HG03442 (cell line): ENCODE results near the gene CACYBP.

Experiments
- ATAC-seq: cut with Tn5 transposase; IDR thresholded peaks from one replicate; pipeline ENCODE4 v1.9.1; 2021; ENCODE audit warnings: mild to moderate bottlenecking, moderate library complexity; ENCODE audit not compliant: unreplicated experiment

The CACYBP gene

DNA sequence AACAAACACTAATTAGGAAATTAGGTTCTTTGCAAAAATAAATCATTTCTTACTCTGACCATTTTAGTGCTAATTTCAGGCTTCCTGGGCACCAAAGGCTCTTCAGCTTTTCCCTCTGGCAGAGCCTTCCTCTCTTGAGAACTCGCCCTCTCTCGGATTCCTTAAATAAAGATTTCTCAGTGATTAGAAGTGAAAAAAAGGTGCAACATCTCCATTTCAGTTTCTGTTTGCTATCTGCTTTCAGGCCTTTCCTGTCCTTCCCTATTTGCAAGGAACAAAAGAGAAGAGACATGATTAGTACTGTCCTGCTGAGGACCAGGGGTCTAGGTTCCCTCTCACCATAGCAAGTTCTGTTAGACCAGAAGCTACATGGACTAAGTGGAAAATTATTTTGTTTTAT is 27.8 kb upstream of the CACYBP start:
- ATAC-seq = no peak

DNA sequence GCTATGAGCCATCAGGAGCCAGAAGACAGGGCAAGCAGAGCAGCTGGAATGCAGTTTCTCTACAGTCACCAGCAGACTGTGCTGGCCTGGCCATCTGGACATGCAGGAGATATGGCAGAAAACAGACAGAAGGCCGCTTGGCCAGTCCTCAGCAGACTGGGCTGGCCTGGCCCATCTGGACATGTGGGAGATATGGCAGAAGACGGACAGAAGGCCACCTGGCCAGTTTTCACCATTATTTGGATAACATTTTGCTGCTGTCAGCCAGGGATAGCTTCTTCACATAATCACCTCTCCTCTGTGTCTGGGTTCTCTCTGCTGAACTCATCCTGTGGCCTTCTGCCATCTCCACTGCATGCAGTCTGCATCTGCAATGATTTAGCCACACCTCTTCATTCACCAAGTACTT is 25.0 kb upstream of the CACYBP start:
- ATAC-seq = no peak

DNA sequence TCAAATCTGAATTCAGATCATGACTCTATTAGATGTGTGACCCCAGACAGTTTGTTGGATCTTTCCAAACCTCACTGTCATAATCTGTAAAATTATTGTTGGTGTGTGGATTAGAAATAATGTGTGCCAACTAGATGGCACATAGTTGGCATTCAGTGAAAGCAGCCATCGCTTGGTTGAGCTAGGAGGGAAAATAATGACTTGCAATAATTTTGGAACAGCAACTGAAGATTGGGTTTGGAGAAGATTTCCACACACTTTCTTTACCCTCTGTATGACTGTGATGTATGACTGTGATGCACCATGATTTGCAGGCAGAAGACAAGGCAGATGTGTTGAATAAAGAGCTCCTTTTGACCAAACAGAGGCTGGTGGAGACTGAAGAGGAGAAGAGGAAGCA is 24.0 kb upstream of the CACYBP start:
- no peak for ATAC-seq

DNA sequence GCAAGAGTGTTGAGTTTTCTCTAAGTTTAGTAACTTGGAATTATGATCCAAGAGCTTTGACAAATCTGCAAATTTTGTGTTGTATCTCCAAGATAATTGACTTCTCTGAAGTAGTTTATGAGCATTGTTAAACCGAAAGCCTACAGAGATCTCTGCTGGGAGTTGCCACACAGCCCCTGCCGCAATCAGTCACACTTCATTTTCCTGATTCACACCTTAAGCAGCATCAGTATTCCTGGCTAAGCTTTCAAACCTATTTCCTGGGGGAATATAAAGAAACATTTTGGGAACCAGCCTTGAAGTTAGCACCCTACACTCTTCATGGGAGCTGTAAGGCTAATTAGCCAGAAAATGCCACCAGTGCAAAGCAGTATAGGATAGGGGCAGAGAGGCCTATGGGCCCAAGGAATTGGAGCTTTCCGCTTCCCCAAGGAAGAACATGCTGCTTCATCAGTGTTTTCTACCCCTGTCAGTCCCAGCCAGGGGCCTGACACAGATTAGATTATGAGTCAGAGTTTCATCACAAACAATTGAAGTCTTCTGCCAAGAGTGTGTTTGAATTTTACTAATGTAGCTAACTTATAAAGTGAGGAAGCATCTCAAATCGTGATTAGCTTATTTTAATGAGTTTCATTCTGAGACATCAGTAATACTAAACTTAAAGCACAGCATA is 23.2 kb upstream of the CACYBP start:
- ATAC-seq = no peak

DNA sequence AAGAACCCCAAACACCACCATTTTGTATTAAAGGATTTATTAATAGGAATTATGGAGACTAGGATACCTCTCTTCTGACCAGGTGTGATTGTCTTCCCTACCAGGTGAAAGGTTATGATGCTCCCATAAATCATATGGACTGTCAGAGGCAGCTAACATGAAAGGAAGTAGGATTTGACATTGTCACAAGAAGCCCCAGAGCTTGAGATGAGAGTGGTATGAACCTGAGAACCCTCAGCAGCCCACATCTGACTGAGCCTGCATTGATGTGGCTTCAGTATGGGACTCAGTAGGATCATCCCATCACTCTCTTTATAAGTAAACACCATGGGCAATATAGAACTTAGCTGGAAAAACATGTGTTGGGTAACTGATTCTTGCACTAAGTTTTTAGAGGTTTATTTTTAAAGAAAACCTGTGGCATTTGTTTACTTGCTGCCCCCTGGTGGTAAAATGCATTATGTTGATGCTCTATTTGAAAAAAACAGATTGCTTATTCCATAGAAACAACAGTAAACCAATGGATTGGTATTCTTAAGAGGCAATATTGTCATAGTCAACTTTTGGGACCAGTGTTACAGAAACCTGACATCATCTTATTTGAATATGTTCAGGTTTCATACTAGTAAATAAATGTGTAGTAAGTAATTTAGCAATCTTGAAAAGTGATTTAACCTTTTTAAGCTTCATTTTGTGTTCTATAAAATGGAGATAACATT is 16.6 kb upstream of the CACYBP start:
- ATAC-seq = no peak

DNA sequence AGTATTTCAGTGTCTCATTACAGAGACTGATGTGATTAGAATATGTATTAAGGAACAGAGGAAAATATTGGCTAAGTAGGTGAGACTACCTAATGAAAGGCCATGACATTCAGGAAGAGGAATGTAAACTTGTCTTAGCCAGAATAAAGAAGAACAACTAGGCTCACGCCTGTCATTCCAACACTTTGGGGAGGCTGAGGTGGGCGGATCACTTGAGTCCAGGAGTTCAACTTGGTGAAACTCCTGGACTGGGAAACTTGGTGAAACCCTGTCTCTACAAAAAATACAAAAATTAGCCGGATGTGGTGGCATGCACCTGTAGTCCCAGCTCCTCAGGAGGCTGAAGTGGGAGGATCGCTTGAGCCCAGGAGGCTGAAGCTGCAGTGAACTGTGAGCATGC is 14.8 kb upstream of the CACYBP start:
- no peak for ATAC-seq

DNA sequence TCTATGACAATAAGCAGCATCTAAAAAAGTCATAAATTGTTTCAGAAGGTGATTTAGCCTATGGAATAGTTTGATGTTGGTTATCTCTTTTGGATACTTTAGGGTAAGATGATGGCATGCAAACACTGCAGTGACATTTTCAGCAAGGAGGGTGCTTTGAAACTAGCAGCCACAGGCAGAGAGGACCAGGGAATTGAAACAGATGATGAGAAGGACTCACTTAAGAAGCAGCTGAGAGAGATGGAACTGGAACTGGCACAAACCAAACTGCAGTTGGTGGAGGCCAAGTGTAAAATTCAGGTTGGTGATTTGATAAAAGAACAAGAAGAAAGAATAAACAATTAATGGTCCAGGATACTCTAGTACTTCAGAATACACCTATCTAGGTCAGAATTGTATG is 11.2 kb upstream of the CACYBP start:
- ATAC-seq = no peak

DNA sequence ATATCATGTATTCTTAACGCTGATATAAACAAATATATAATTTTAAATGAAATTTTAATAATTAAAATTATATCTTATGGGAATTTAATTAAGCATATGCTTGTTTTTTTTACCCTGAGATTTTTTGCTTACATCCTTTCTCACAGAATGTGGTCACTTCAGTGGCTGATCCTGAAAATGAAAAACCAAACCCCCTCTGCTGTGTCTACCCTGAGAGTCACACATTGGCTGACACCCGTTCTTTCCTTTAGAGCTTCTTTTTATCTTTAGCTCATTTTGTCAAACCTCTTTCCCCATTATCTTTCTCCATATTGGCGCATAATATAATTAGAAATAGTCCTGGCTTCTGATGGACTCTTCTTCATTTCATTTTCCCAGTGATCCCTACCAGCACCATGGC is 10.8 kb upstream of the CACYBP start:
- ATAC-seq = peak; percentile 43

DNA sequence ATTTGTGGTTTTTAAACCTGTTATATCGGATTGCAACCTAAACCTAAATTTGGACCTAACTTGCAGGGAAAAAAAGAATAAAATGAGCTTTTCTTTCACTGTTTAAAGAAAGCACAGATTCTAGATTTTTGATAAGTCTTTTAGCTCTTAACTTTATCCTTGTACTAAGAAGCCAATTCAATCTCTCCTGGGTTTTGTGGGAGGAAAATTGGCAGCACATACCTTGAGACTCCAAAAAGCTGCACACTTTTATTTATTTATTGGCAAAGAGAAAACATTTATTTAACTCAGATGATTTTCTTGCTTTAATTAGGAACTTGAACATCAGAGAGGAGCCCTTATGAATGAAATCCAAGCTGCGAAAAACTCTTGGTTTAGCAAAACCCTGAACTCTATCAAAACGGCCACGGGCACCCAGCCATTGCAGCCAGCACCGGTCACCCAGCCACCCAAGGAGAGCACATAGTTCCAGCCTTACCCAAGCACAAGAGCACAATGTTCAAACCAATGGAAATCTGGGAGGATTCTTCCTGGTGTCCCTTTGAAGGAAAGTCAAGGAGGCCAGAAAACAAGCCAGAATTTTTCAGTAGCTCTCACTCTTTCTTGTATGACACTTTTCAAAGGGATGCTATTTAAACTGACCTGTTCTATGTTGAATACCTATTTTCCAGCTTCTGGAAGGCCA is 10.1 kb upstream of the CACYBP start:
- no peak for ATAC-seq

DNA sequence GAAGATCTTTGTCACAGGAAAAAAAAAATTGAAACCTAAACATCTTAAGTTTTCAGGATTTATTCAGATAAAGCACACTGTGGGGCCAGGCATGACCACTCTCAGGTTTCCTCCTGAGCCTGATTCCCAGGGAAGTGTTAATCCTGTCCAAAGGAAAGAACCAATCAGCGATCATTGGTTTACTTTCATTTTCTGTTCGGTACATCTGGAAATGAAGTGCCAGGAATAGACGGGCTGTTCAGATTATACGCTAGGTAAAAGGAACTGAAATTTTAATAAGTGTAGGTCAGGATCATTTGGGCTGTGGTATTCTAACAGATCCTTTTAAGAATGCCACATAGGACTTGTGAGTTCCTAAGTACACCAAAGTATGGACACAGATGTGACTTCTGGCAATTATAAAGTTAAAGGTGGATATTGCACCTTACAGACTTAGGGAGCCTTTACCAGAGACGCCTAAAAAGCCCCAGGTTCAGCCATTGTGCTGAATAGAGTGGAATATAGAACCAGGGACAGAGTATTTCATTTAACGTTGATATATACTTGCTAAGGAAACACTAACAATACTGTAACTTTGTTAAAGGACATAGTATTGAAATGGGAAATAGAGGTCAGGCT is 9.3 kb upstream of the CACYBP start:
- ATAC-seq = peak; percentile 63

DNA sequence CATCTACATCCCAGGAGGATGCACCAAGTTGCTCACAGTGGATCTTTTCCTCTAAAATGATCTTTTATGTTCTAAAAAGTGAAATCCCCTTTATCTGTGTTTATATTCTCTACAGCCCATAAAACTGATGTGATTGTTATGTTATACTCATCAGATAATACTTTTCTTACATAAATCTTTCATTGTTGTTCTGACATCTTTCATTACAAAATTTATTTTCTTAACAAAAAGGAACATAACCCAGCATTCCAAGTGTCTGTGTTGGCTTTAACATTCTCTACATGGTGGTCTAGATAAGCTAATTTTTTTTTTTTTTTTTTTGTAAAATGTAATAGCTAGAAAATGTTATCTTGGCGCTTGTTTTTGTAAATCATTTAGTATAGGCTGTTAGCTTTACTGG is 8.3 kb upstream of the CACYBP start:
- ATAC-seq = no peak

DNA sequence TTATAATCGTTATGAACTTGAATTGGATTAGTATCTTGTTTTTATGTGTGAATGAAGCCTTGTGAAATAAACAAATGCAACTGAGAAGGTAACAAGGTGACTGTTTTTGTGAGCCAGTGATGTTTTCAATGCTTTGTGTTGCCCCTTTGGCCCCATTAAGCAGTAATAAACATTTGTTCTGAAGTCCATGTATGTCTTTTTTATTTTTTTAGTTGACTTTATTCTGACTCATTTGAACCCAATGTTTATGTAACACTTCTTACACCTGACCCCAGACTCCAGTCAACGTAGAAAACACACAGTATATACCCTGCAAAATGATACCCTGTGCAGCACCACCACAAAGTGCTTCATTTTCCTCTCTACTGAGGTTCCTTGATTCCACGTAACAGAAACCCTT is 4.6 kb upstream of the CACYBP start:
- no peak for ATAC-seq

DNA sequence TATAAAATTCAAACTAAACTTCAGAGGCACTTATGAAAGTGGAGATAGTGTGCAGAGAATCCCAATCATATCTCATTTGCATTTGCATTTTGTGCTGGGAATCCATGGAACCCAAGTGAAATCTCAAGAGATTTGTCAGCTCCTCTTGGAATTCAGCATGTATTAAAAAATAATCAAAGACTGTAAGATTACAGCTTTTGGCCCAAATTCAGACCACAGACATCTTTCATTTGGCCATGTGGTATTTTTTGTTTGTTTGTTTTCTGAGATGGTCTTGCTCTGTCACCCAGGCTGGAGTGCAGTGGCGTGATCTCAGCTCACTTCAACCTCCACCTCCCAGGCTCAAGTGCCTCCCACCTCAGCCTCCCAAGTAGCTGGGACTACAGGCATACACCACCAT is 3.8 kb upstream of the CACYBP start:
- no peak for ATAC-seq

DNA sequence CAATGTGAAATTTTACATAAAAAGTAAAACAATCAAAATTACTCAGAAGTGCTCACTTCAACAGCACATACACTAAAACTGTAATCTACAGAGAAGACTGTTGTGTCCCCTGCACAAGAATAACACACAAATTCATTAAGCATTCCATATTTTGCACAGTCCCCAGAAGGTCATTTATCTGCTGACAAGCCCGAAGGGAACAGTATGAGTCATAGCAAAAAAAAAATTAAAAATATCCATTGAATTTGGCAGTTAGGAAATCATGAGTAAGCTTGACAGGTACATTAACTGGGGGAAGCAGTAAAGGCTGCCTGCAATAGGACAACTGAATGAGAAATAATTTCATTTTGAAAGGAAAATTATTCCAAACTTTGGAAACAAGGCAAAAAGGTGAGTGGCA is 3.3 kb upstream of the CACYBP start:
- ATAC-seq = no peak

DNA sequence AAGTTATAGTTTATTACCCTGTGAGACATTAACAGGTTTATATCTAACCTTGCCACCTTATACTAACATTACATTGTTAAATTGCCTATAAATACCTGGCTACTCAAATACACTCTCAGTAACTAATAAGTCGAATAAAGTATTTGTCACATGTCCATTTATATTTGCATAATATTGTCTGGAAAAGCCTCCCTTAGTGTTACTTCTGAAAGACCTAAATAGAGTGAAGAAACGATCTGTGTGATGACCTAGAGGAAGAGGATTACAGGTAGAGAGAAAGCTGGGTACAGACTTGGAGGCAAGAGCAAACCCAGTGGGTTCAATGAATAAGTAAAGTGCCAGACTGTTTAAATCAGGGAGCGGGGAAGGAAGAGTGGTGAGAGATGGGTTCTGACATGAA is 2.7 kb upstream of the CACYBP start:
- no peak for ATAC-seq

DNA sequence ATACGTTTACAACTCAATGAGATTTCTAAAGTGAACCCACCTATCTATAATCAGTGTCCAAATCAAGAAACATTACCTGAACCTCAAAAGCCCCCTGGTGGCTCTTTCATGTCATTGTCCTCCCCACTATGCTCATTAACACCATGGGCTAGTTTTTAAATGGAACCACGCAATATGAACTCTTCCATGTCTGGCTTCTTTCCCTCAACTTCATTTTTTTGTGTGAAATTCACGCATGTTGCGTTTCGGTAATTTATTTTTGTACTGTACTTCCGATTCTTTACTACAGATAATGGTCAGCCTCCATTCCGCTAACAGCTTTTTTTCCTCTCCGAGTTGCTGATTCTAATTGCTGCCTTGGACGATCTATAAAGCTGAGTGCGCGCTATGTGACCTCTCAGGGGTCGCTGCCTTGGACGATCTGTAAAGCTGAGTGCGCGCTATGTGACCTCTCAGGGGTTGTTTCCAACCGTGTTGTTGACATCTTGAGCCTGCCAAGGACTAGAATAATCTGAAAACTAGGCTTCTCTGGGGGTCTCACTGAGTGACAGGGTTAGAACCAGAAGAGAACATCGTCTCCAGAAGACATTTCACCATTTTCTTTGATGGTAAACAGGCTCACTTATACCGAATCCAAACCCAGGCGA is 1.1 kb upstream of the CACYBP start:
- ATAC-seq = no peak

DNA sequence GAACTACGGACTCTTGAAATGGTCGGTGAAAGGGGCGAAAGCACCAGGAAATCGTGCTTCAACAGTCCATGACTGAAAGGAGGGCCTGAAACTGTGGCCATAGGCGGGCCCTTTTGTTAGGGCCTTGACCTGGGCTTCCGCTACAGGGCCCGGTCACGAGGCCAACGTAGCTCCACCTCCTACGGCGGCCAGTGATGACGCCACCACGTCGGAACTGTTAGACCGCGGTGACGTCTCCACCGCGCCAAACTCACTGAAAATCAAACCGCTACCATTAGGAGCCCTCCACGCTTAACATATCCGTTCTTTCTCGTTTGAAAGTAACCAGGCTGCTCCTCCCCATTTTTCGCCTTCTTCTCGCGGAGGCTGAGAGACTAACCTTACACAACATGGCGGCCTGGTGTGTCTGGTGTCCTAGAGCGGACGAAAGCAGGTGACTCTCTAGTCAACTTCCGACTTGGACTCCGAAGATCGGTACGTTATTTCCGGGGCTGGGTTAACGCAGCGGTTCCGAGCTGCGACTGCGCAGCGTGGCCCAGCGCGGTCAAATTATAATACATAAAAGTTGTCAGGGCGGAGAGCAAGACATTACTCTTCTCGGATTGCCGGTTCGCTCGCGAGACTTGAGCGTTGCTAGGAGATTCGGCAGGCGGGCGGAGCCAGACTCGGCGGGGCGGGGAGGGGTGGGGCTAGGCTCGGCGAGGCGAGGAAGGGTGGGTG is 371 bp upstream of the CACYBP start:
- peak; percentile 77 for ATAC-seq

DNA sequence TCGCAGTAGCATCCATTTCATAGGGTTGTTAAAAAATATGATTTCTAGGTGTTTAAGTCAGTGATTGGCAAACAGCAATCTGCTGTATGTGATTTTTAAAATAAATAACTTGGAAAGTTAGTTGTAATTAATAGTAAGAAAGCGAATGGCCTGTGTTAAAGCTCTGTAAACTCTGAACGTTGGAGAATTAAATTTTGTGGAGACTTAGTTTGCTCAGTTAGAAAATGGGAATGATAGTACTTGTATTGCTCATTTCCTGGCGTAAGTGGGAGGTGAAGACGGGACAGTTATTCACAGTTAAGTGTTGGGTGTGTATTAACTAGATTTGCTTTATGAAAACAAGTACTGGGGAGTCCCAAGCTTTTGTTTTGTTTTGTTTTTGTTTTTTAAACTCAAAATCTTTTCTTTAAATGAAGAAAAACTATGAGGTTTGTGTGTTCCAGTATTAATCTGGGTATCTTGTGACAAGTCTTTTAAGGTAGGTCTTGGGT is 995 bp downstream of the CACYBP start:
- no peak for ATAC-seq

DNA sequence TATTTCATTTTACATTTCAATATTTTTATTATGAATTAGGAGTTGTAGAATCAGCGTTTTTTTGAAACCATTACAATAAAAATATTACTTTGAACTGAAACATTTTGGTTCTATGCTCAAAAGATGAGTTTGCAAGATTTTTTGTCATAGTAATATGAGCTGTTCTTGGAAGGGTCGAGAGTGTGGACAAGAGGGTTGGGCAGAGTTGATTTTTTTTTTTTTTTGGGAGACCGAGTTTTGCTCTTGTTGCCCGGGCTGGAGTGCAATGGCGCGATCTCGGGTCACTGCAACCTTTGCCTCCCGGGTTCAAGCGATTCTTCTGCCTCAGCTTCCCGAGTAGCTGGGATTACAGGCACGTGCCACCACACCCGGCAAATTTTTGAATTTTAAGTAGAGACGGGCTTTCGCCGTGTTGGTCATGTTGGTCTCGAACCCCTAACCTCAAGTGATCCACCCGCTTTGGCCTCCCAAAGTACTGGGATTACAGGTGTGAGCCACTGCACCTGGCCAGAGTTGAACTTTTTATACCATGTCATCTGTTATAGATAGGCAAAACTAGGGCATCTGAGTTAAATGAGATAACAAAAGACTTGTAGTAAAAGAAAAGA is 3.3 kb downstream of the CACYBP start:
- ATAC-seq = no peak

DNA sequence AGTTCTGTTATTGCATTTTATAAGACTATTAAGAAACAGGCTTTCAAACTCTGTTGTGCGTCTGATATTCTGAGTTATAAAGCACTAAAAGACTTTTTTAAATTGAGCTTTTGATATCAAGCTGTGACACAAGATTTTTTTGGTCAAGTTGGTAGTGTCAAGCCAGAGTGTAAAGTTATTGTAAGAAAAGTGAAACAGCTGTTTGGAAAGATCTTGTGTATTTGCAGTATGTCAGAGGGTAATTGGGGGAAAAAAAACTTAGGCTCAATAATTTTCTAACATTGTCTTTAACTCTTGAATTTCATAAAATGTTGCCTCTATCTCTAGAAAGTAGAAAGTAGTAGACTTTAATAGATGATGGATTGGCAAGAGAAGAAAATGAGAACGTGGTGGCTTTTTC is 3.8 kb downstream of the CACYBP start:
- no peak for ATAC-seq
